ENCODE measurements around the gene GTF2F2. TPM values are rescaled to one million over a fixed set of nuclear protein-coding genes. Genes with fewer than 3 reads are reported as not detected.

GTF2F2 gene
- polyA plus RNA-seq, 2 of the 4 experiments (the other 2 are of a cell fraction), result 21.0 to 30.0 TPM

GRCh38 chr13:45133396-45134118, 13.2 kb downstream of the GTF2F2 start:
- no peak for FAIRE-seq
- H3K27ac ChIP-seq, result no peak overlapping the region
- H3K9me3 ChIP-seq, result peaks cover 10% of the 10 kb centered on the region; the same call in 2 of the 3 replicates
- no peak overlapping the region for H3K4me2 ChIP-seq
- no peak for ATAC-seq
- ChIA-PET POLR2A (interaction anchor here (0.8 kb wide), 1 partner anchor 14 kb away, joined by 3 read pairs; the partner anchor contains the start of gene GTF2F2), CTCF (interaction anchor here (1.4 kb wide), 1 partner anchor 13 kb away, joined by 3 read pairs; no protein-coding TSS in a partner anchor)
- 92% methylated on average over 6 of the region's 6 CpGs for WGBS (ENCODE audit: missing lambda C conversion rate)
- TF ChIP-seq, protein P1, sequence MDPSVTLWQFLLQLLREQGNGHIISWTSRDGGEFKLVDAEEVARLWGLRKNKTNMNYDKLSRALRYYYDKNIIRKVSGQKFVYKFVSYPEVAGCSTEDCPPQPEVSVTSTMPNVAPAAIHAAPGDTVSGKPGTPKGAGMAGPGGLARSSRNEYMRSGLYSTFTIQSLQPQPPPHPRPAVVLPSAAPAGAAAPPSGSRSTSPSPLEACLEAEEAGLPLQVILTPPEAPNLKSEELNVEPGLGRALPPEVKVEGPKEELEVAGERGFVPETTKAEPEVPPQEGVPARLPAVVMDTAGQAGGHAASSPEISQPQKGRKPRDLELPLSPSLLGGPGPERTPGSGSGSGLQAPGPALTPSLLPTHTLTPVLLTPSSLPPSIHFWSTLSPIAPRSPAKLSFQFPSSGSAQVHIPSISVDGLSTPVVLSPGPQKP (IDR thresholded peaks at IDR 0.05; ENCODE audit: low read depth, low read length), result no peak
- no peak for TF ChIP-seq HEYL (CRISPR knock-in tag; IDR thresholded peaks at IDR 0.05)
- TF ChIP-seq KDM1A (IDR thresholded peaks at IDR 0.05; ENCODE audit: low read depth), result no peak
- TF ChIP-seq NR3C1 (IDR thresholded peaks at IDR 0.05), result no peak
- no peak for TF ChIP-seq HOXA7 (CRISPR knock-in tag; IDR thresholded peaks at IDR 0.05)
- TF ChIP-seq HES2 (IDR thresholded peaks at IDR 0.05), result no peak
- no peaks in the 10 kb centered on the region for H3K4me1 ChIP-seq
- DNase-seq (ENCODE audit: low read depth in 1 of 2, low spot score in 1 of 2), result peak in 1 of 2 experiments; percentile 56
- no peak overlapping the region for H3K4me3 ChIP-seq

GRCh38 chr13:45136741-45137504, 16.6 kb downstream of the GTF2F2 start:
- FAIRE-seq (no peak), ATAC-seq (no peak), DNase-seq (ENCODE audit: low read depth in 1 of 2, low spot score in 1 of 2) (no peak)
- Histone ChIP-seq H3K4me3 (no peak overlapping the region), H3K9me3 (peaks cover 10% of the 10 kb centered on the region; the same call in 2 of the 3 replicates), H3K27ac (no peak overlapping the region), H3K4me1 (no peaks in the 10 kb centered on the region), H3K4me2 (no peak overlapping the region)
- TF ChIP-seq RFX5 (IDR thresholded peaks at IDR 0.05), result no peak
- no peak for TF ChIP-seq BCL3 (IDR thresholded peaks at IDR 0.05)
- TF ChIP-seq EP300 (IDR thresholded peaks at IDR 0.05), result no peak
- no peak for TF ChIP-seq CBX8 (IDR thresholded peaks at IDR 0.05)
- no peak for TF ChIP-seq MAZ (IDR thresholded peaks at IDR 0.05; ENCODE audit: borderline replicate concordance, low read depth, low read length)
- POLR2A ChIA-PET, result no interaction called here
- 92% methylated on average over 3 of the region's 3 CpGs for WGBS (ENCODE audit: missing lambda C conversion rate)
- CTCF ChIA-PET, result no interaction called here

DNA sequence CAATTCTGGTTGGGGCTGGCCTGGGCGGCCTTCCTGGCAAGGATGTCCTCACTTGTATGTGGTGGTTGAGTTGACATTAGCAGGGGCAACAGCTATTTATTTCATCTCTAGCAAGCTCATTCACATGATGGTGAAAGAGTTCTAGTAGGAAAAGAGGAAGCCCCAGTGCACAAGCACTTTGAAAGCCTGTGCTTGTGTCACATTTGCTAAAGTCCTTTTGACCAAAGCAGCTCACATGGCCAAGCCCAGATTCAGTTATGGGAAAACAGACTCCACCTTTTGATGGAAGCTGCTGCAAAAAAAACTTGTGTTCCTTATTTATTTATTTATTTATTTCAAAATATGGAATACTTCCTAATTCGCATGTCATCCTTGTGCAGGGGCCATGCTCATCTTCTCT, 17.2 kb downstream of the GTF2F2 start:
- FAIRE-seq (no peak), DNase-seq (ENCODE audit: low read depth in 1 of 2, low spot score in 1 of 2) (no peak), ATAC-seq (no peak)
- Histone ChIP-seq H3K9me3 (peaks cover 5% of the 10 kb centered on the region; the same call in 2 of the 3 replicates), H3K4me2 (no peak overlapping the region), H3K4me1 (peaks cover 4% of the 10 kb centered on the region), H3K4me3 (no peak overlapping the region), H3K27ac (no peak overlapping the region)
- TF ChIP-seq TFCP2L1 (CRISPR knock-in tag; IDR thresholded peaks at IDR 0.05), result no peak
- TF ChIP-seq SREBF2 (IDR thresholded peaks at IDR 0.05), result no peak
- TF ChIP-seq RAD21 (conservative IDR thresholded peaks at IDR 0.05 in 1 of 2, IDR thresholded peaks at IDR 0.05 in 1 of 2), result no peak
- TF ChIP-seq RFX5 (IDR thresholded peaks at IDR 0.05), result no peak
- TF ChIP-seq CHD2 (IDR thresholded peaks at IDR 0.05; ENCODE audit: low read length, partially characterized antibody), result no peak
- no peak for TF ChIP-seq JUN (IDR thresholded peaks at IDR 0.05)
- TF ChIP-seq MAX (IDR thresholded peaks at IDR 0.05), result no peak
- no peak for TF ChIP-seq NR3C1 (IDR thresholded peaks at IDR 0.05)
- POLR2A ChIA-PET, result no interaction called here
- WGBS (ENCODE audit: missing lambda C conversion rate), result 94% methylated on average over 2 of the region's 2 CpGs
- CTCF ChIA-PET, result no interaction called here

Data from A549 (cell line).